Type B pancreatic cell (in vitro differentiated cells): ENCODE measurements around the gene RAB13. TPM values are rescaled to one million over a fixed set of nuclear protein-coding genes. Genes with fewer than 3 reads are reported as not detected.
"Not testable (repeated sequence)": the region's sequence is repeated elsewhere in the genome, so short reads cannot be mapped to it uniquely, and the experiment has no call there.

Experiments
- DNase-seq: peaks from one replicate; pipeline ENCODE4 v3.0.0; 2021; ENCODE audit warnings: mixed read lengths; ENCODE audit not compliant: unreplicated experiment; ENCODE audit errors: extremely low spot score
- H3K27ac Mint-ChIP-seq: 2 replicates; pipeline ENCODE4 v1.8.0; 2021; ENCODE audit warnings: mild to moderate bottlenecking, mixed read lengths
- H3K27me3 Mint-ChIP-seq: 2 replicates; pipeline ENCODE4 v1.8.0; 2021; ENCODE audit warnings: mixed read lengths
- H3K36me3 Mint-ChIP-seq: 2 replicates; pipeline ENCODE4 v1.8.0; 2021; ENCODE audit warnings: mixed read lengths
- H3K4me1 Mint-ChIP-seq: one replicate; pipeline ENCODE4 v1.8.0; 2021; ENCODE audit warnings: mixed read lengths; ENCODE audit not compliant: unreplicated experiment
- H3K4me3 Mint-ChIP-seq: 2 replicates; pipeline ENCODE4 v1.8.0; 2021; ENCODE audit warnings: mild to moderate bottlenecking, mixed read lengths
- H3K9me3 Mint-ChIP-seq: 2 replicates; pipeline ENCODE4 v1.8.0; 2021; ENCODE audit warnings: mixed read lengths
- CTCF ChIP-seq: fragments of 200-600 bp; sonication (generic); conservative IDR thresholded peaks from 2 replicates; pipeline ENCODE4 v1.5.0; 2021; ENCODE audit warnings: antibody characterized with exemption, mild to moderate bottlenecking
- total RNA-seq: library from RNA; stranded (reverse); gene quantifications from 2 replicates; pipeline ENCODE4 v1.2.1, GENCODE V29; 2021; ENCODE audit warnings: low replicate concordance

RAB13 gene
- total RNA-seq, 1 donor from 2014 or later, result 90.1 TPM

GRCh38 chr1:153984123-153984894 is 1.8 kb downstream of the RAB13 start:
- Mint-ChIP-seq H3K36me3 (peaks cover 10% of the 10 kb centered on the region), H3K27me3 (no peaks in the 10 kb centered on the region), H3K4me1 (peaks cover 20% of the 10 kb centered on the region), H3K27ac (no peak overlapping the region), H3K9me3 (no peaks in the 10 kb centered on the region), H3K4me3 (peak overlapping the region; percentile 75)
- no peak for DNase-seq
- TF ChIP-seq CTCF, result no peak

DNA sequence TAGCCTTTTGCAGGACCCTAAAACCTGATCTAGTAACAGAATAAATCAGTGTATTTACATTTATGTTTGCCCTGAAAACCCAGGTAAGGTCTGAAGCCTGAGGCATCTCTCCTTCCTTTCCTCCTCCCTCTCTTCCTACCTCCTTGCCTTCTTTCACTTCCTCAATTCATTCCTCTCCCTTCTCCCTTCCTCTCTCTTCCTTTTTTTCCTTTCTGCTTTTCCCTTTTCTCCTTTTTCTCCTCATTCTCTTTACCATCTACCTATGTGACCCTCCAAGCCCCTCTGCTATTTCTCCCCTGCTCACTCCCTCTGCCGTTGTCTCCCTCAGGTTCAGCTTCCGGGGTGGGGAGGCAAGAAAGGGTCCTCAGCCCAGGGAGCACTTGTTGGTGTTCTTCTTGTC is 4.4 kb downstream of the RAB13 start:
- H3K4me1 Mint-ChIP-seq, result peaks cover 26% of the 10 kb centered on the region
- not testable (repeated sequence) for H3K9me3 Mint-ChIP-seq, H3K27me3 Mint-ChIP-seq, H3K27ac Mint-ChIP-seq, DNase-seq, H3K4me3 Mint-ChIP-seq
- H3K36me3 Mint-ChIP-seq, result peaks cover 14% of the 10 kb centered on the region

DNA sequence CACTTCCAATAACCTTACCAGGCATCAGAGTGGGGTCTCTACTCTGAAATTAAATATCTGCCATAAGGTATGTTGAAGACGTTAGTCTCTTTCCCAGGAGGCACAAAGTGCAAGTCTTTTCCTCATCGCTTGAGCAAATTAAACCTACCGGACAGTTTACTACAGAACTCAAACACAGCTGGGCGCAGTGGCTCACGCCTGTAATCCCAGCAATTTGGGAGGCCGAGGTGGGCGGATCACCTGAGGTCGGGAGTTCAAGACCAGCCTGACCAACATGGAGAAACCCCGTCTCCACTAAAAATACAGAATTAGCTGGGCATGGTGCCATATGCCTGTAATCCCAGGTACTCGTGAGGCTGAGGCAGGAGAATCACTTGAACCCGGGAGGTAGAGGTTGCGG is 7.0 kb downstream of the RAB13 start:
- peak overlapping the region; percentile 99 for H3K4me3 Mint-ChIP-seq
- not testable (repeated sequence) for H3K27ac Mint-ChIP-seq, H3K9me3 Mint-ChIP-seq, DNase-seq, H3K27me3 Mint-ChIP-seq
- peaks cover 17% of the 10 kb centered on the region for H3K4me1 Mint-ChIP-seq
- peaks cover 24% of the 10 kb centered on the region for H3K36me3 Mint-ChIP-seq

GRCh38 chr1:153978274-153978909 is 7.7 kb downstream of the RAB13 start:
- Mint-ChIP-seq H3K4me3 (peak overlapping the region; percentile 99), H3K36me3 (peaks cover 24% of the 10 kb centered on the region), H3K27ac (peak overlapping the region; percentile 95), H3K27me3 (no peaks in the 10 kb centered on the region), H3K9me3 (no peaks in the 10 kb centered on the region), H3K4me1 (peaks cover 17% of the 10 kb centered on the region)
- TF ChIP-seq CTCF, result no peak
- no peak for DNase-seq

GRCh38 chr1:153977250-153978240 is 8.6 kb downstream of the RAB13 start, which contains the start of gene JTB:
JTB (minus strand) TSS chr1:153977674; CDS start chr1:153977252, 422 bp downstream.
- Mint-ChIP-seq H3K4me3 (peak within 1 kb of the TSS; percentile 99), H3K9me3 (no peaks in the 10 kb centered on the region), H3K36me3 (peaks cover 20% of the 10 kb centered on the region), H3K4me1 (peaks cover 17% of the 10 kb centered on the region), H3K27ac (peak within 1 kb of the TSS; percentile 95), H3K27me3 (no peaks in the 10 kb centered on the region)
- DNase-seq, result peak; percentile 82
- peak; percentile 42 for TF ChIP-seq CTCF

DNA sequence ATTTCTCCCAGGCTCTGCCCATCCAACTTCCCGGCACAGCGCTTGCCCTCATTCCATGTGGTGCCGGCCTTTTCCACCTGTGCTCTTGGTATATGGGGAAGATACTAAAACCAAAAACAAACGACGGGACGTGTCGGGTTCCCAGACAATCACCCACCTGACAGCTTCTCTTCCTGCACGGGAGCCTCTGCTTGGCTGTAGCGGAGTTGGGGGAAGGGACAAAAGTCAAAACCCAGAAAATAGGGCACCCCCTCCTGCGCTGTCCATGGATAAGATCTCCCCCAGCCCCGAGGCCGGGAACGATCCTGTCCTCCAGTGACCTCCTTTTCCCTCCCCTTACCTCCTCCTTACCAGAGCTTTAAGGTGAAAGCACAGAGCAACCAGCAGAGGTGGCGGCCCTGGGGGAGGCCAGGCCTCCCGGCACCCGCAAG is 9.3 kb downstream of the RAB13 start:
- H3K4me3 Mint-ChIP-seq, result peak overlapping the region; percentile 99
- H3K27ac Mint-ChIP-seq, result peak overlapping the region; percentile 95
- peaks cover 17% of the 10 kb centered on the region for H3K36me3 Mint-ChIP-seq
- TF ChIP-seq CTCF, result no peak
- no peaks in the 10 kb centered on the region for H3K9me3 Mint-ChIP-seq
- H3K27me3 Mint-ChIP-seq, result no peaks in the 10 kb centered on the region
- H3K4me1 Mint-ChIP-seq, result peaks cover 17% of the 10 kb centered on the region
- DNase-seq, result no peak
